Measurements from ENCODE around the gene MYOM3.
"Not testable (repeated sequence)": the region's sequence is repeated elsewhere in the genome, so short reads cannot be mapped to it uniquely, and the experiment has no call there.

- TF ChIP-seq CTCF (IDR thresholded peaks at IDR 0.05; ENCODE audit: poor library complexity); EZH2 (IDR thresholded peaks at IDR 0.05; ENCODE audit: borderline replicate concordance): not testable (repeated sequence)
Observed at GRCh38 chr1:24012878-24013277, 99.1 kb downstream of the MYOM3 start.
